HG02938 (cell line): Measurements from ENCODE around the gene CAPZB.

Experiments used
- ATAC-seq: cut with Tn5 transposase; IDR thresholded peaks from one replicate; pipeline ENCODE4 v1.9.1; 2021; ENCODE audit warnings: mild to moderate bottlenecking, moderate library complexity; ENCODE audit not compliant: unreplicated experiment

The CAPZB gene

GRCh38 chr1:19430121-19431068 is 54.9 kb downstream of the CAPZB start:
- ATAC-seq, result no peak

GRCh38 chr1:19429611-19430010 is 55.7 kb downstream of the CAPZB start:
- no peak for ATAC-seq

GRCh38 chr1:19427087-19427781 is 58.1 kb downstream of the CAPZB start:
- ATAC-seq, result no peak

GRCh38 chr1:19426294-19427086 is 58.8 kb downstream of the CAPZB start:
- ATAC-seq, result no peak

GRCh38 chr1:19425646-19426239 is 59.6 kb downstream of the CAPZB start:
- ATAC-seq, result no peak

GRCh38 chr1:19424651-19425570 is 60.4 kb downstream of the CAPZB start:
- no peak for ATAC-seq

GRCh38 chr1:19423130-19423529 is 62.2 kb downstream of the CAPZB start:
- ATAC-seq, result no peak

GRCh38 chr1:19421365-19421764 is 64.0 kb downstream of the CAPZB start:
- no peak for ATAC-seq

- ATAC-seq, result no peak
Observed at GRCh38 chr1:19420606-19421005, 64.7 kb downstream of the CAPZB start.

- no peak for ATAC-seq
Observed at GRCh38 chr1:19419691-19420090, 65.6 kb downstream of the CAPZB start.

GRCh38 chr1:19418503-19418971 is 66.8 kb downstream of the CAPZB start:
- ATAC-seq, result no peak

GRCh38 chr1:19416921-19417470 is 68.3 kb downstream of the CAPZB start:
- no peak for ATAC-seq

- ATAC-seq, result no peak
Observed at GRCh38 chr1:19416145-19416544, 69.2 kb downstream of the CAPZB start.

GRCh38 chr1:19414515-19415121 is 70.7 kb downstream of the CAPZB start:
- ATAC-seq, result no peak

- no peak for ATAC-seq
Observed at GRCh38 chr1:19413999-19414398, 71.3 kb downstream of the CAPZB start.

- ATAC-seq, result no peak
Observed at GRCh38 chr1:19412654-19413053, 72.7 kb downstream of the CAPZB start.

- no peak for ATAC-seq
Observed at GRCh38 chr1:19411612-19412011, 73.7 kb downstream of the CAPZB start.

- ATAC-seq, result no peak
Observed at GRCh38 chr1:19410393-19410792, 74.9 kb downstream of the CAPZB start.
